IMR-90 (cell line): ENCODE data around the gene ABCB4. TPM values are rescaled to one million over a fixed set of nuclear protein-coding genes. Genes with fewer than 3 reads are reported as not detected.

Experiments
- ATAC-seq: fragments of 200-7000 bp; cut with Tn5 transposase; 2 replicates; pipeline ENCODE4 v1.9.1; 2020; ENCODE audit warnings: low read depth, mild to moderate bottlenecking, moderate library complexity
- BruUV-seq: library from RNA; stranded (reverse); fragments of 400-500 nt; replicated peaks from 2 replicates; lab custom pipeline; 2021; lab: Mats Ljungman, UMichigan
- CTCF ChIA-PET: fragments of 300-600 bp; formaldehyde crosslinking; extraction: SDS; loops from one replicate; lab custom pipeline; 2021; ENCODE audit warnings: antibody characterized with exemption; lab: Yijun Ruan, JAX
- POLR2A ChIA-PET: fragments of 300-600 bp; sonication (Branson Sonifier 250); formaldehyde crosslinking; loops from one replicate; lab custom pipeline; 2022; ENCODE audit warnings: antibody characterized with exemption; ENCODE audit not compliant: unreplicated experiment; lab: Charles Lee
- DNase-seq: peaks from one replicate; pipeline ENCODE4 v3.0.0; 2013
- H2AFZ ChIP-seq: replicated peaks from 2 replicates; pipeline ENCODE3; 2013; ENCODE audit warnings: low read length, mild to moderate bottlenecking; ENCODE audit not compliant: poor library complexity
- H2AK5ac ChIP-seq: 2 replicates; pipeline ENCODE4 v1.6.1; 2013; ENCODE audit warnings: low read depth, low read length, inconsistent platforms
- H2AK9ac ChIP-seq: replicated peaks from 2 replicates; pipeline ENCODE3; 2013; ENCODE audit warnings: mild to moderate bottlenecking, low read depth, low read length, moderate library complexity; ENCODE audit not compliant: poor library complexity
- H2BK120ac ChIP-seq: 2 replicates; pipeline ENCODE4 v1.6.1; 2013; ENCODE audit warnings: low read depth, low read length, inconsistent platforms
- H2BK15ac ChIP-seq: 3 replicates; pipeline ENCODE4 v1.6.1; 2013; ENCODE audit warnings: low read depth, low read length, inconsistent platforms
- H2BK20ac ChIP-seq: 2 replicates; pipeline ENCODE4 v1.6.1; 2013; ENCODE audit warnings: low read depth, mild to moderate bottlenecking, inconsistent platforms, low read length, moderate library complexity
- H2BK5ac ChIP-seq: 2 replicates; pipeline ENCODE4 v1.6.1; 2013; ENCODE audit warnings: mild to moderate bottlenecking, low read depth, low read length, inconsistent platforms; ENCODE audit not compliant: poor library complexity, severe bottlenecking
- H3K14ac ChIP-seq: replicated peaks from 2 replicates; pipeline ENCODE4 v1.6.1; 2013; ENCODE audit warnings: low read depth, low read length, inconsistent platforms
- H3K18ac ChIP-seq: 2 replicates; pipeline ENCODE4 v1.6.1; 2013; ENCODE audit warnings: low read depth, low read length, control low read depth
- H3K23ac ChIP-seq: 2 replicates; pipeline ENCODE4 v1.6.1; 2013; ENCODE audit warnings: low read depth, low read length, inconsistent platforms
- H3K27ac ChIP-seq: 2 replicates; pipeline ENCODE4 v1.5.1; 2013; ENCODE audit warnings: mild to moderate bottlenecking, control low read depth, low read length; ENCODE audit not compliant: insufficient read depth
- H3K27me3 ChIP-seq: 2 replicates; pipeline ENCODE4 v1.6.1; 2013; ENCODE audit warnings: low read length; ENCODE audit not compliant: control insufficient read depth, insufficient read depth
- H3K36me3 ChIP-seq: 2 replicates; pipeline ENCODE4 v1.6.1; 2013; ENCODE audit warnings: low read length, mixed read lengths; ENCODE audit not compliant: control insufficient read depth, insufficient read depth
- H3K4ac ChIP-seq: 2 replicates; pipeline ENCODE4 v1.6.1; 2013; ENCODE audit warnings: low read depth, low read length, inconsistent platforms
- H3K4me1 ChIP-seq: 2 replicates; pipeline ENCODE4 v1.6.1; 2013; ENCODE audit warnings: low read length, mixed read lengths; ENCODE audit not compliant: control insufficient read depth, insufficient read depth
- H3K4me2 ChIP-seq: 2 replicates; pipeline ENCODE4 v1.6.1; 2013; ENCODE audit warnings: low read depth, mild to moderate bottlenecking, control low read depth, low read length, moderate library complexity
- H3K4me3 ChIP-seq: 2 replicates; pipeline ENCODE4 v1.5.1; 2013; ENCODE audit warnings: low read depth, mild to moderate bottlenecking, control low read depth, low read length, moderate library complexity; ENCODE audit not compliant: insufficient read depth
- H3K56ac ChIP-seq: 2 replicates; pipeline ENCODE4 v1.6.1; 2013; ENCODE audit warnings: low read length, inconsistent platforms; ENCODE audit not compliant: insufficient read depth; ENCODE audit errors: extremely low read depth
- H3K79me1 ChIP-seq, 2 experiments: 2 replicates each; pipeline ENCODE4 v1.6.1; 2013; ENCODE audit warnings: low read length in 2 of 2, inconsistent platforms in 1 of 2, low read depth in 1 of 2
- H3K9ac ChIP-seq: 2 replicates; pipeline ENCODE4 v1.6.1; 2013; ENCODE audit warnings: low read depth, low read length, control low read depth
- H3K9me1 ChIP-seq: 2 replicates; pipeline ENCODE4 v1.6.1; 2013; ENCODE audit warnings: low read length, inconsistent platforms; ENCODE audit not compliant: insufficient read depth
- H3K9me3 ChIP-seq: 2 replicates; pipeline ENCODE4 v1.6.1; 2013; ENCODE audit warnings: low read length; ENCODE audit not compliant: control insufficient read depth, insufficient read depth
- H4K20me1 ChIP-seq: 2 replicates; pipeline ENCODE4 v1.6.1; 2013; ENCODE audit warnings: low read length, inconsistent platforms; ENCODE audit not compliant: insufficient read depth
- H4K5ac ChIP-seq: 2 replicates; pipeline ENCODE4 v1.6.1; 2013; ENCODE audit warnings: mild to moderate bottlenecking, low read depth, low read length, control low read depth
- H4K8ac ChIP-seq, 2 experiments: 2 replicates each; pipeline ENCODE4 v1.6.1; 2013; ENCODE audit warnings: low read depth in 2 of 2, low read length in 2 of 2, control low read depth in 1 of 2, inconsistent platforms in 1 of 2
- H4K91ac ChIP-seq: 2 replicates; pipeline ENCODE4 v1.6.1; 2013; ENCODE audit warnings: low read depth, low read length, inconsistent platforms; ENCODE audit not compliant: insufficient read depth
- CHD1 ChIP-seq: IDR thresholded peaks from 2 replicates; pipeline ENCODE4 v1.6.1; 2012; ENCODE audit warnings: low read depth, low read length, improper control_type of control experiment
- MAFK ChIP-seq: IDR thresholded peaks from 2 replicates; pipeline ENCODE4 v1.6.1; 2012; ENCODE audit warnings: low read depth, low read length, improper control_type of control experiment
- MXI1 ChIP-seq: IDR thresholded peaks from 2 replicates; pipeline ENCODE4 v1.6.1; 2012; ENCODE audit warnings: low read depth, mild to moderate bottlenecking, low read length, moderate library complexity, borderline replicate concordance
- POLR2A ChIP-seq: IDR thresholded peaks from 2 replicates; pipeline ENCODE4 v1.6.1; 2012; ENCODE audit warnings: mild to moderate bottlenecking, low read depth, low read length
- RAD21 ChIP-seq: IDR thresholded peaks from 2 replicates; pipeline ENCODE4 v1.6.1; 2012; ENCODE audit warnings: low read length, improper control_type of control experiment
- RCOR1 ChIP-seq: IDR thresholded peaks from 2 replicates; pipeline ENCODE4 v1.6.1; 2012; ENCODE audit warnings: mild to moderate bottlenecking, low read length, improper control_type of control experiment; ENCODE audit not compliant: insufficient replicate concordance
- RFX5 ChIP-seq: IDR thresholded peaks from 2 replicates; pipeline ENCODE4 v1.8.0; 2012; ENCODE audit warnings: low read depth, mild to moderate bottlenecking, low read length, moderate library complexity
- SMC3 ChIP-seq: fragments of 150-350 bp; IDR thresholded peaks from 2 replicates; pipeline ENCODE4 v1.6.1; 2016; ENCODE audit warnings: low read depth, mild to moderate bottlenecking, antibody characterized with exemption, low read length, moderate library complexity
- WGBS, 2 experiments: methylation state at CpG; one replicate each; pipeline versions ENCODE4 v1.1.5 to v1.1.7; 2013; ENCODE audit warnings: missing lambda C conversion rate in 2 of 2; ENCODE audit not compliant: insufficient read length in 1 of 2; ENCODE audit errors: extremely low coverage in 2 of 2; 5-methylcytosine and 5-hydroxymethylcytosine counted together
- dilution Hi-C: fragments of 300-500 bp; cut with HindIII; formaldehyde crosslinking; loops from one replicate; pipeline ENCODE4 v1.14.3; 2018; ENCODE audit warnings: low sequenced_read_pairs; ENCODE audit not compliant: unreplicated experiment
- in situ Hi-C: fragments of 300-500 bp; cut with MboI; formaldehyde crosslinking; loops from 3 replicates; pipeline ENCODE4 v1.14.3; 2019; ENCODE audit warnings: low sequenced_read_pairs, inconsistent platforms, mixed read lengths
- intact Hi-C: fragments of 100-400 bp; cut with micrococcal nuclease; formaldehyde crosslinking; loops from 2 replicates; pipeline ENCODE4 v1.10.0; 2022
- polyA plus RNA-seq, 3 experiments: library from polyadenylated mRNA; depleted of rRNA; stranded (reverse); fragments of >200 nt; gene quantifications; 2 replicates each; pipeline ENCODE4 v1.2.3, GENCODE V29; 2012; ENCODE audit warnings: low replicate concordance in 1 of 3
- total RNA-seq: library from RNA; depleted of rRNA; stranded (reverse); fragments of >200 nt; gene quantifications from 2 replicates; pipeline ENCODE4 v1.2.3, GENCODE V29; 2012
- TF ChIP-seq, protein P1 (sequence below): fragments of 150-350 bp; IDR thresholded peaks from 2 replicates; pipeline ENCODE4 v1.6.1; 2016; ENCODE audit warnings: low read depth, mild to moderate bottlenecking, low read length, moderate library complexity, borderline replicate concordance
- TF ChIP-seq, protein P2 (sequence below): conservative IDR thresholded peaks from 2 replicates; pipeline ENCODE4 v1.5.1; 2012; ENCODE audit warnings: mild to moderate bottlenecking, low read depth, low read length, improper control_type of control experiment

ABCB4 gene
- total and polyA plus RNA-seq, 2 of the 4 experiments (the other 2 are of a cell fraction), result not detected

DNA sequence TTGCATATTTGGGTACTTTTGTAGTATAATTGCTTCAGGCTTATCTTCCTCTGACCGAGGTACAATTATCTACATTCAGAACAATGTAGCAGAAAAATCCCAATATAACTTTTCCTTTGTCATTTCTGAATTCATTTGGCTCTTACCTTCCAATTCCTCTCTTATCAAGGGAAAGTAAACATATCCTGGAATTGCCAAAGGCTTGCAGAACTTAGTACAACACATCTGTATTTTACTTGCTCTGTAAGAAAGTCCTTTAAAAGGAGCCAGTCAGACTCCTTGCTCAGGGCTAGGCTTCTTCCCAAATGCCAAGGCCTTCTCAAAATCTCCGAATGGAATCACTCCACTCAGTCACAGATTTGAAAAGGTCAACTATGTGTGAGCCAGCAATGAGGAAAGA is 43.3 kb upstream of the ABCB4 start:
- no CpG with 5 or more reads among the region's 2 CpGs for WGBS, 2 experiments
- in situ Hi-C loops (no loop called here), intact Hi-C loops (no loop called here), dilution Hi-C loops (no loop called here)
- no TSS peak for BruUV-seq
- Histone ChIP-seq H2BK15ac (no peak overlapping the region), H4K91ac (no peak overlapping the region), H3K18ac (no peak overlapping the region), H3K23ac (no peak overlapping the region), H4K8ac (no peak overlapping the region), H2BK20ac (no peak overlapping the region), H3K4me3 (no peak overlapping the region), H3K4ac (no peak overlapping the region), H3K79me1 (no peaks in the 10 kb centered on the region), H3K4me1 (no peaks in the 10 kb centered on the region), H2BK120ac (no peak overlapping the region), H3K9me3 (no peaks in the 10 kb centered on the region), H4K5ac (no peak overlapping the region), H3K4me2 (no peak overlapping the region), H2AFZ (no peak overlapping the region), H3K36me3 (no peaks in the 10 kb centered on the region), H2AK5ac (no peak overlapping the region), H3K9me1 (no peaks in the 10 kb centered on the region), H3K9ac (no peak overlapping the region), H4K20me1 (no peaks in the 10 kb centered on the region), H3K27ac (no peak overlapping the region), H3K27me3 (no peaks in the 10 kb centered on the region), H2BK5ac (no peak overlapping the region), H2AK9ac (no peak overlapping the region), H3K56ac (no peak overlapping the region), H3K14ac (no peak overlapping the region)
- no peak for ATAC-seq
- ChIA-PET CTCF (no interaction called here), POLR2A (no interaction called here)
- DNase-seq, result no peak
- TF ChIP-seq RCOR1 (no peak), POLR2A (no peak), CHD1 (no peak), MXI1 (no peak), RAD21 (no peak), SMC3 (no peak), MAFK (no peak), RFX5 (no peak)
- TF ChIP-seq, protein P1, sequence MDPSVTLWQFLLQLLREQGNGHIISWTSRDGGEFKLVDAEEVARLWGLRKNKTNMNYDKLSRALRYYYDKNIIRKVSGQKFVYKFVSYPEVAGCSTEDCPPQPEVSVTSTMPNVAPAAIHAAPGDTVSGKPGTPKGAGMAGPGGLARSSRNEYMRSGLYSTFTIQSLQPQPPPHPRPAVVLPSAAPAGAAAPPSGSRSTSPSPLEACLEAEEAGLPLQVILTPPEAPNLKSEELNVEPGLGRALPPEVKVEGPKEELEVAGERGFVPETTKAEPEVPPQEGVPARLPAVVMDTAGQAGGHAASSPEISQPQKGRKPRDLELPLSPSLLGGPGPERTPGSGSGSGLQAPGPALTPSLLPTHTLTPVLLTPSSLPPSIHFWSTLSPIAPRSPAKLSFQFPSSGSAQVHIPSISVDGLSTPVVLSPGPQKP, result no peak
- TF ChIP-seq, protein P2, sequence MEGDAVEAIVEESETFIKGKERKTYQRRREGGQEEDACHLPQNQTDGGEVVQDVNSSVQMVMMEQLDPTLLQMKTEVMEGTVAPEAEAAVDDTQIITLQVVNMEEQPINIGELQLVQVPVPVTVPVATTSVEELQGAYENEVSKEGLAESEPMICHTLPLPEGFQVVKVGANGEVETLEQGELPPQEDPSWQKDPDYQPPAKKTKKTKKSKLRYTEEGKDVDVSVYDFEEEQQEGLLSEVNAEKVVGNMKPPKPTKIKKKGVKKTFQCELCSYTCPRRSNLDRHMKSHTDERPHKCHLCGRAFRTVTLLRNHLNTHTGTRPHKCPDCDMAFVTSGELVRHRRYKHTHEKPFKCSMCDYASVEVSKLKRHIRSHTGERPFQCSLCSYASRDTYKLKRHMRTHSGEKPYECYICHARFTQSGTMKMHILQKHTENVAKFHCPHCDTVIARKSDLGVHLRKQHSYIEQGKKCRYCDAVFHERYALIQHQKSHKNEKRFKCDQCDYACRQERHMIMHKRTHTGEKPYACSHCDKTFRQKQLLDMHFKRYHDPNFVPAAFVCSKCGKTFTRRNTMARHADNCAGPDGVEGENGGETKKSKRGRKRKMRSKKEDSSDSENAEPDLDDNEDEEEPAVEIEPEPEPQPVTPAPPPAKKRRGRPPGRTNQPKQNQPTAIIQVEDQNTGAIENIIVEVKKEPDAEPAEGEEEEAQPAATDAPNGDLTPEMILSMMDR, result no peak
